Testis (tissue), 3 donors: Measurements from ENCODE around the gene TMEM80. TPM values are rescaled to one million over a fixed set of nuclear protein-coding genes. Genes with fewer than 3 reads are reported as not detected.

ENCODE experiments used
- DNase-seq: peaks from one replicate; pipeline ENCODE4 v3.0.0-alpha.2; 2019
- H3K27ac ChIP-seq, 2 donors: fragments of 200-600 bp; sonication (generic); one replicate each; pipeline ENCODE4 v1.5.1; 2019
- H3K27me3 ChIP-seq: fragments of 200-600 bp; sonication (generic); one replicate; pipeline ENCODE4 v1.5.1; 2019
- H3K36me3 ChIP-seq: fragments of 200-600 bp; sonication (generic); one replicate; pipeline ENCODE4 v1.5.1; 2017; ENCODE audit warnings: low read depth; ENCODE audit errors: missing control alignments
- H3K4me1 ChIP-seq: fragments of 200-600 bp; sonication (generic); one replicate; pipeline ENCODE4 v1.5.1; 2019
- H3K4me3 ChIP-seq, 2 donors: fragments of 200-600 bp; sonication (generic); one replicate each; pipeline ENCODE4 v1.5.1; 2017 to 2019
- H3K9me3 ChIP-seq: fragments of 200-600 bp; sonication (generic); one replicate; pipeline ENCODE4 v1.5.1; 2017
- CTCF ChIP-seq, 3 experiments: fragments of 450-650 bp in 2 of 3; fragments of 200-600 bp in 1 of 3; sonication (generic) in 1 of 3; IDR thresholded peaks; one replicate each; pipeline ENCODE4 v1.5.1; 2016 to 2019; ENCODE audit warnings: antibody characterized with exemption in 3 of 3, mild to moderate bottlenecking in 2 of 3, moderate library complexity in 1 of 3
- POLR2A ChIP-seq: fragments of 450-650 bp; IDR thresholded peaks from one replicate; pipeline ENCODE4 v1.6.1; 2017; ENCODE audit warnings: antibody characterized with exemption, mild to moderate bottlenecking, moderate library complexity
- whole genome bisulfite sequencing, 2 donors: methylation state at CpG; one replicate each; pipeline ENCODE4 v1.1.5; 2018; 5-methylcytosine and 5-hydroxymethylcytosine counted together
- intact Hi-C: fragments of 100-400 bp; cut with DNase I; formaldehyde crosslinking; loops from one replicate; pipeline ENCODE4 v1.15.1; 2023; ENCODE audit warnings: low total_unique reads
- polyA plus RNA-seq: library from polyadenylated mRNA; stranded (reverse); fragments of 350-450 nt; fragmentation: Illumina TruSeq; extraction: RNeasy Lipid Tissue Mini Kit (QIAGEN cat#74804); gene quantifications from one replicate; pipeline ENCODE4 v1.2.3, GENCODE V29; 2014; ENCODE audit warnings: low read depth, low replicate concordance; ENCODE audit not compliant: insufficient read depth
- total RNA-seq, 2 donors: library from RNA; depleted of rRNA; stranded (reverse); fragments of >200 nt; gene quantifications; one replicate each; pipeline ENCODE4 v1.2.3, GENCODE V29; 2016

The TMEM80 gene
- total and polyA plus RNA-seq, 3 donors from 2014 or later: 38.9 to 74.5 (median 72.8) TPM

GRCh38 chr11:701741-702461 is 6.3 kb downstream of the TMEM80 start:
- Histone ChIP-seq H3K36me3 (no peaks in the 10 kb centered on the region), H3K4me3 (no peak overlapping the region), H3K4me1 (peaks cover 36% of the 10 kb centered on the region), H3K9me3 (no peaks in the 10 kb centered on the region), H3K27me3 (no peaks in the 10 kb centered on the region), H3K27ac (peak overlapping the region; percentile 52 to 73)
- no peak for DNase-seq
- 90 to 93% methylated on average over 14 to 22 of the region's 22 CpGs for WGBS, 2 donors
- intact Hi-C loops: no loop called here
- TF ChIP-seq CTCF (IDR thresholded peaks at IDR 0.05) (no peak), POLR2A (no peak)

GRCh38 chr11:702462-703461 is 7.1 kb downstream of the TMEM80 start:
- Histone ChIP-seq H3K36me3 (no peaks in the 10 kb centered on the region), H3K4me1 (peaks cover 42% of the 10 kb centered on the region), H3K27ac (peak overlapping the region; percentile 52 to 73), H3K9me3 (no peaks in the 10 kb centered on the region), H3K4me3 (no peak overlapping the region), H3K27me3 (no peaks in the 10 kb centered on the region)
- TF ChIP-seq POLR2A (no peak), CTCF (IDR thresholded peaks at IDR 0.05) (no peak)
- intact Hi-C loops: no loop called here
- 55 to 76% methylated on average over 20 to 23 of the region's 26 CpGs for WGBS, 2 donors
- no peak for DNase-seq

GRCh38 chr11:703506-703905 is 7.9 kb downstream of the TMEM80 start:
- no peak for DNase-seq
- H3K4me3 ChIP-seq: no peak overlapping the region
- intact Hi-C loops: no loop called here
- 78 to 80% methylated on average over 9 of the region's 9 CpGs for WGBS, 2 donors
- no peak for TF ChIP-seq CTCF (IDR thresholded peaks at IDR 0.05)
- TF ChIP-seq POLR2A: no peak
- peaks cover 39% of the 10 kb centered on the region for H3K4me1 ChIP-seq
- no peaks in the 10 kb centered on the region for H3K36me3 ChIP-seq
- peak overlapping the region; percentile 52 to 73 for H3K27ac ChIP-seq
- no peaks in the 10 kb centered on the region for H3K27me3 ChIP-seq
- no peaks in the 10 kb centered on the region for H3K9me3 ChIP-seq

GRCh38 chr11:704228-704674 is 8.6 kb downstream of the TMEM80 start:
- Histone ChIP-seq H3K27ac (peak overlapping the region in 1 of 2 donors; percentile 82), H3K27me3 (no peaks in the 10 kb centered on the region), H3K4me3 (no peak overlapping the region), H3K36me3 (no peaks in the 10 kb centered on the region), H3K4me1 (peaks cover 38% of the 10 kb centered on the region), H3K9me3 (no peaks in the 10 kb centered on the region)
- no peak for DNase-seq
- 77 to 85% methylated on average over 6 to 18 of the region's 18 CpGs for WGBS, 2 donors
- intact Hi-C loops: no loop called here
- TF ChIP-seq CTCF (IDR thresholded peaks at IDR 0.05): no peak
- no peak for TF ChIP-seq POLR2A
